HCT116 (cell line): Measurements from ENCODE around the gene PIAS4. TPM values are rescaled to one million over a fixed set of nuclear protein-coding genes. Genes with fewer than 3 reads are reported as not detected.

Experiments
- ATAC-seq: fragments of 200-7000 bp; cut with Tn5 transposase; 2 replicates; pipeline ENCODE4 v1.9.1; 2020; ENCODE audit warnings: mild to moderate bottlenecking, moderate library complexity
- BruUV-seq: library from RNA; stranded (reverse); fragments of 400-500 nt; replicated peaks from 2 replicates; lab custom pipeline; 2021; lab: Mats Ljungman, UMichigan
- CTCF ChIA-PET: fragments of 300-600 bp; sonication (Branson Sonifier 250); formaldehyde crosslinking; loops from one replicate; lab custom pipeline; 2021; ENCODE audit warnings: antibody characterized with exemption; lab: Charles Lee
- POLR2A ChIA-PET: fragments of 300-600, 350-600 bp; sonication (Branson Sonifier 250); formaldehyde crosslinking; loops from one replicate; lab custom pipeline; 2021; ENCODE audit warnings: antibody characterized with exemption; lab: Charles Lee
- RAD21 ChIA-PET, 2 experiments: fragments of 300-600 bp; sonication (Branson Sonifier 250); formaldehyde crosslinking; loops; one replicate each; lab custom pipeline; 2023; ENCODE audit warnings: low total read pairs in 2 of 2; ENCODE audit not compliant: uncharacterized antibody in 2 of 2, unreplicated experiment in 2 of 2, low non-redundant PET in 1 of 2; lab: Charles Lee
- DNase-seq: peaks from one replicate; pipeline ENCODE4 v3.0.0-alpha.2; 2010; ENCODE audit warnings: low read depth, low spot score
- H2AFZ ChIP-seq: fragments of 200-600 bp; shearing (Covaris generic), sonication (generic); 2 replicates; pipeline ENCODE4 v1.6.1; 2017; ENCODE audit warnings: low read depth, mixed run types, mixed read lengths, antibody characterized with exemption, low read length; ENCODE audit not compliant: poor library complexity, severe bottlenecking
- H3K27ac ChIP-seq: 2 replicates; pipeline ENCODE4 v1.5.1; 2012; ENCODE audit warnings: low read depth, low read length
- H3K27me3 ChIP-seq: fragments of 200-600 bp; sonication (generic); 2 replicates; pipeline ENCODE4 v1.6.1; 2016; ENCODE audit warnings: mixed run types, low read length, mixed read lengths; ENCODE audit not compliant: insufficient read depth
- H3K36me3 ChIP-seq, 2 experiments: fragments of 200-500 bp in 1 of 2; fragments of 200-600 bp in 1 of 2; sonication (Bioruptor generic) in 1 of 2; sonication (generic) in 1 of 2; 2 replicates each; pipeline versions ENCODE4 v1.5.1 to v1.6.1; 2014 to 2016; ENCODE audit warnings: low read length in 2 of 2, inconsistent platforms in 1 of 2, mixed read lengths in 1 of 2, mixed run types in 1 of 2; ENCODE audit not compliant: insufficient read depth in 2 of 2, control insufficient read depth in 1 of 2
- H3K4me1 ChIP-seq, 2 experiments: fragments of 200-600 bp in 1 of 2; sonication (generic) in 1 of 2; 2 replicates each; pipeline versions ENCODE4 v1.5.1 to v1.6.1; 2012 to 2017; ENCODE audit warnings: low read length in 2 of 2, inconsistent platforms in 1 of 2, mild to moderate bottlenecking in 1 of 2, mixed read lengths in 1 of 2, mixed run types in 1 of 2, moderate library complexity in 1 of 2; ENCODE audit not compliant: insufficient read depth in 2 of 2, control insufficient read depth in 1 of 2
- H3K4me2 ChIP-seq: fragments of 200-600 bp; sonication (generic); 2 replicates; pipeline ENCODE4 v1.6.1; 2017; ENCODE audit warnings: mixed run types, low read length, mixed read lengths
- H3K4me3 ChIP-seq, 2 experiments: fragments of 200-600 bp in 1 of 2; sonication (generic) in 1 of 2; replicated peaks in 1 of 2; 2 replicates each; pipeline ENCODE4 v1.5.1; 2011 to 2016; ENCODE audit warnings: low read length in 2 of 2, control low read depth in 1 of 2, low read depth in 1 of 2, mild to moderate bottlenecking in 1 of 2, mixed read lengths in 1 of 2, mixed run types in 1 of 2
- H3K79me2 ChIP-seq: fragments of 200-600 bp; sonication (generic); 2 replicates; pipeline ENCODE4 v1.6.1; 2017; ENCODE audit warnings: mild to moderate bottlenecking, mixed run types, low read length, moderate library complexity, mixed read lengths; ENCODE audit not compliant: insufficient read depth
- H3K9ac ChIP-seq: fragments of 200-600 bp; sonication (generic); 2 replicates; pipeline ENCODE4 v1.6.1; 2016; ENCODE audit warnings: low read length, mixed read lengths
- H3K9me2 ChIP-seq: fragments of 200-600 bp; sonication (generic), shearing (Covaris generic); 2 replicates; pipeline ENCODE4 v1.6.1; 2017; ENCODE audit warnings: mixed run types, mild to moderate bottlenecking, moderate library complexity; ENCODE audit not compliant: insufficient read depth
- H3K9me3 ChIP-seq, 2 experiments: fragments of 200-500 bp in 1 of 2; fragments of 200-600 bp in 1 of 2; sonication (Bioruptor generic) in 1 of 2; sonication (generic) in 1 of 2; 2 replicates each; pipeline ENCODE4 v1.6.1; 2014 to 2017; ENCODE audit warnings: low read length in 2 of 2, mixed read lengths in 2 of 2, inconsistent platforms in 1 of 2, low read depth in 1 of 2, mild to moderate bottlenecking in 1 of 2, mixed run types in 1 of 2, moderate library complexity in 1 of 2; ENCODE audit not compliant: control insufficient read depth in 1 of 2, insufficient read depth in 1 of 2
- H4K20me1 ChIP-seq: fragments of 200-600 bp; sonication (generic), shearing (Covaris generic); 2 replicates; pipeline ENCODE4 v1.6.1; 2017; ENCODE audit warnings: mixed run types, mild to moderate bottlenecking, moderate library complexity; ENCODE audit not compliant: insufficient read depth
- ATF3 ChIP-seq: IDR thresholded peaks from 2 replicates; pipeline ENCODE4 v1.6.1; 2012
- CBX3 ChIP-seq: IDR thresholded peaks from 2 replicates; pipeline ENCODE4 v1.6.1; 2012; ENCODE audit warnings: low read depth
- FOSL1 ChIP-seq: IDR thresholded peaks from 2 replicates; pipeline ENCODE4 v1.6.1; 2012; ENCODE audit warnings: low read depth
- JUND ChIP-seq: IDR thresholded peaks from 2 replicates; pipeline ENCODE4 v1.6.1; 2012
- MAX ChIP-seq: IDR thresholded peaks from 2 replicates; pipeline ENCODE4 v1.6.1; 2012
- POLR2A ChIP-seq: IDR thresholded peaks from 2 replicates; pipeline ENCODE4 v1.7.0; 2011; ENCODE audit warnings: borderline replicate concordance; ENCODE audit not compliant: insufficient read depth, insufficient read length; ENCODE audit errors: extremely low read depth
- RAD21 ChIP-seq: IDR thresholded peaks from 2 replicates; pipeline ENCODE4 v1.6.1; 2012; ENCODE audit warnings: low read depth, mild to moderate bottlenecking
- REST ChIP-seq: IDR thresholded peaks from 2 replicates; pipeline ENCODE4 v1.6.1; 2012; ENCODE audit warnings: low read depth
- SIN3A ChIP-seq: IDR thresholded peaks from 2 replicates; pipeline ENCODE4 v1.6.1; 2012; ENCODE audit warnings: low read depth
- TCF7L2 ChIP-seq: IDR thresholded peaks from 2 replicates; pipeline ENCODE4 v1.7.0; 2011; ENCODE audit warnings: borderline replicate concordance, inconsistent platforms; ENCODE audit not compliant: insufficient read depth, insufficient read length; ENCODE audit errors: extremely low read depth
- ZBTB33 ChIP-seq: IDR thresholded peaks from 2 replicates; pipeline ENCODE4 v1.6.1; 2011; ENCODE audit warnings: mild to moderate bottlenecking, low read length, moderate library complexity; ENCODE audit not compliant: insufficient replicate concordance; ENCODE audit errors: extremely low read depth
- ZFX ChIP-seq: fragments of 450-650 bp; IDR thresholded peaks from 2 replicates; pipeline ENCODE4 v1.6.1; 2017
- ZNF274 ChIP-seq: fragments of 200-500 bp; sonication (Bioruptor generic); IDR thresholded peaks from 2 replicates; pipeline ENCODE4 v1.6.1; 2014; ENCODE audit warnings: mild to moderate bottlenecking, low read depth, low read length, inconsistent platforms
- intact Hi-C: fragments of 100-400 bp; cut with micrococcal nuclease; formaldehyde crosslinking; loops from 2 replicates; pipeline ENCODE4 v1.10.0; 2022
- total RNA-seq: library from RNA; stranded (reverse); gene quantifications from one replicate; pipeline ENCODE4 v1.2.1, GENCODE V29; 2021; ENCODE audit not compliant: unreplicated experiment

The PIAS4 gene
- total RNA-seq, 1 experiment from 2014 or later = 28.4 TPM

GRCh38 chr19:4081441-4082129, 74.0 kb downstream of the PIAS4 start:
- intact Hi-C loops = no loop called here
- DNase-seq = no peak
- no peaks in the 10 kb centered on the region for H3K27me3 ChIP-seq
- no peak overlapping the region for H3K4me2 ChIP-seq
- no peak overlapping the region for H3K4me3 ChIP-seq
- H3K27ac ChIP-seq = no peak overlapping the region; the same call in 1 of the 2 replicates
- RAD21 ChIA-PET = interaction anchor here in 1 of 2 experiments (0.7 kb wide), 1 partner anchor 50 kb away, joined by 4 read pairs; no protein-coding TSS in a partner anchor
- POLR2A ChIA-PET = no interaction called here
- H3K9ac ChIP-seq = no peak overlapping the region
- no peaks in the 10 kb centered on the region for H3K9me3 ChIP-seq
- TF ChIP-seq FOSL1 = no peak
- no peak for TF ChIP-seq ATF3
- H3K36me3 ChIP-seq = no peaks in the 10 kb centered on the region
- ATAC-seq = peak; percentile 56
- no peak overlapping the region for H2AFZ ChIP-seq
- H3K9me2 ChIP-seq = no peaks in the 10 kb centered on the region
- peaks cover 12 to 38% of the 10 kb centered on the region in 2 experiments for H3K4me1 ChIP-seq
- BruUV-seq = no TSS peak
- no peaks in the 10 kb centered on the region for H4K20me1 ChIP-seq
- CTCF ChIA-PET = no interaction called here
- H3K79me2 ChIP-seq = no peaks in the 10 kb centered on the region

GRCh38 chr19:4082172-4082571, 74.6 kb downstream of the PIAS4 start:
- no peak overlapping the region for H2AFZ ChIP-seq
- H3K4me2 ChIP-seq = no peak overlapping the region
- no peak; the same call in 1 of the 2 replicates for ATAC-seq
- ChIA-PET RAD21 (no interaction called here), POLR2A (no interaction called here), CTCF (no interaction called here)
- H3K27ac ChIP-seq = no peak overlapping the region; the same call in 1 of the 2 replicates
- no TSS peak for BruUV-seq
- no peaks in the 10 kb centered on the region for H3K9me3 ChIP-seq
- no peak for DNase-seq
- H3K36me3 ChIP-seq = no peaks in the 10 kb centered on the region
- H3K79me2 ChIP-seq = no peaks in the 10 kb centered on the region
- no peaks in the 10 kb centered on the region for H4K20me1 ChIP-seq
- H3K9ac ChIP-seq = no peak overlapping the region
- H3K9me2 ChIP-seq = no peaks in the 10 kb centered on the region
- no peaks in the 10 kb centered on the region for H3K27me3 ChIP-seq
- no peak overlapping the region for H3K4me3 ChIP-seq
- peaks cover 12 to 41% of the 10 kb centered on the region in 2 experiments for H3K4me1 ChIP-seq
- intact Hi-C loops = no loop called here
- TF ChIP-seq ZFX (no peak), MAX (no peak), REST (no peak), POLR2A (no peak), CBX3 (no peak), RAD21 (no peak), SIN3A (no peak), ZNF274 (no peak), JUND (no peak), ZBTB33 (no peak), ATF3 (no peak), TCF7L2 (no peak), FOSL1 (no peak)
